ENCODE data around the gene IRX3.

The IRX3 gene

DNA sequence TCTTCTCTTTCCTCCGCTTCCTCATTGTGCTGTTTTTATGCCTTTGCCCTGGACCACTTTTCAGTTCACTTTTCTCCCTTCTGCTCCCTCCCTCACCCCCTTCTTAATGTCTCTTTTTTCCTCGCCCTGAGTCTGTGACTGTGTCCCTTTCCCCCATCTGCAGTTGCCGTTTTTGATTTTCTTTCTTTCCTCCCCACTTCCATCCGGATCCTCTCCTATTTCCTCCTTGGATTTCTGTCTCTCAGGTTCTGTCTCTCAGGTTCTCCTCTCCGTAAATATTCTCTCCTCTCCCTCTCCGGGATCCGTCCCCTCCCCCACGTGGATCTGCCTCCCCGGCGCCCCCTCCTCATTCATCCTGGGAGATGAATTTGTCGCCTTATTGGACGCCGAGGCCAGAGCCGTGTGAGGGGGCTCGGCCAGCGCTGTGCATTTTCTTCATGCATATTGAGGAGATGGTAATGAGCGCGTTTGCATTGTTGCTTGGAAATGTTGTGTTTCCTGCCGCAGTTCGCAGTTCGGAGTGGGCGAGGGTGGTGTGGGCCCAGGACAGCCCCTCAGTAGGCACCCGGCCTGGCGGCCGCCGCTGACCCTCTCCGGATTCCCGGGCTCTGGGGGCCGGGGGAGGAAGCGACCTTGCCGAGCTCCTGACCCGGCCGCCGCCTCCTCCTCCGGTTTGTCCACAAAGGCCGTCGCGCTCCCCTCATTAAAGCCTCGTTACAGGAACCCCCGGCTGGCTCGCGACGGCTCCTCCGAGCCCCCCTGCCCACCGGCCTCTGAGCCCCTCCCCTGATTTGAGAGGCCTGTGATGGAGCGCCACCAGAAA, 4.5 kb upstream of the IRX3 start:
- no peak for DNase-seq

DNA sequence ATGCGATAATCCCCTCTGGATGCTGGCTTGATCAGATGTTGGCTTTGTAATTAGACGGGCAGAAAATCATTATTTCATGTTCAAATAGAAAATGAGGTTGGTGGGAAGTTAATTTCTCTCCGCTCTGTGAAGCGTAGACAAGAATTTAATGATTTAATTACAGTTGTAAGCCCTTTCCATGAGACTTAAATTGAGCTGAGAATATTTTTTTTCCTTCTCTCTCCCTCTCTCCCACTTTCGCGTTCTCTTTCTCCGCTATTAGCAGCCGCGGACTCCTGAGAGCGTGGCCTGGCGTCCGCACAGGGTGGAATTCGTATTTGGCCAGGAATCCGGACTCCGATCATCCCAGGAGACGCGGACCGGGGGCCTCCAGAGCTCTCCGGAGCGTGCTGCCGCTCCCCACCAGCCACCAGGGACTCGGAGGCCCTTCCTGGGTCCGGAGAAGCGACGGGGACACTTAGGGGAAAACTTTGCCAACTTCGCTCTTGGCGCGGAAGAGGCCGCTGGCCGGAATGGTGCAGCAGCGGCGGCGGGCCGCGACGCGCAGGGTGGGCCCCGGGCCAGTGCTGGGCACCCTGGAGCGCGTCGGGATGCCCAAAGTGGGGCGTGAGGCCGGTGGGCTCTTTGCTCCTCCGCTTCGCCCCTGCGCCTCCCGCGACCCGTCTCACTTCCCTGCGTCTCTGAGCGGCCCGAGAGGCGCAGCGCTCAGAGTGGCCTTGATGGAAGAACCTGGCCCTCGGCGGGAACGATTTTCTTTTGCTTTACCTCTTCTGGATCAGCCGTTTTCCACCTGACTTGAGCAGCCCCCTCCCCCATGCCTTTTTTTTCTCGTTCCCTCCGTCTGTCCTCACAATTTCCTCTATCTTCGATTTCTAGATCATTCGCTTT, 3.6 kb upstream of the IRX3 start:
- DNase-seq, result no peak

GRCh38 chr16:54289242-54289944, 2.8 kb upstream of the IRX3 start:
- DNase-seq, result no peak

- no peak for DNase-seq
Measured at GRCh38 chr16:54288835-54289241, 2.3 kb upstream of the IRX3 start.

- DNase-seq, result no peak
Measured at GRCh38 chr16:54288030-54288834, 1.6 kb upstream of the IRX3 start.

DNA sequence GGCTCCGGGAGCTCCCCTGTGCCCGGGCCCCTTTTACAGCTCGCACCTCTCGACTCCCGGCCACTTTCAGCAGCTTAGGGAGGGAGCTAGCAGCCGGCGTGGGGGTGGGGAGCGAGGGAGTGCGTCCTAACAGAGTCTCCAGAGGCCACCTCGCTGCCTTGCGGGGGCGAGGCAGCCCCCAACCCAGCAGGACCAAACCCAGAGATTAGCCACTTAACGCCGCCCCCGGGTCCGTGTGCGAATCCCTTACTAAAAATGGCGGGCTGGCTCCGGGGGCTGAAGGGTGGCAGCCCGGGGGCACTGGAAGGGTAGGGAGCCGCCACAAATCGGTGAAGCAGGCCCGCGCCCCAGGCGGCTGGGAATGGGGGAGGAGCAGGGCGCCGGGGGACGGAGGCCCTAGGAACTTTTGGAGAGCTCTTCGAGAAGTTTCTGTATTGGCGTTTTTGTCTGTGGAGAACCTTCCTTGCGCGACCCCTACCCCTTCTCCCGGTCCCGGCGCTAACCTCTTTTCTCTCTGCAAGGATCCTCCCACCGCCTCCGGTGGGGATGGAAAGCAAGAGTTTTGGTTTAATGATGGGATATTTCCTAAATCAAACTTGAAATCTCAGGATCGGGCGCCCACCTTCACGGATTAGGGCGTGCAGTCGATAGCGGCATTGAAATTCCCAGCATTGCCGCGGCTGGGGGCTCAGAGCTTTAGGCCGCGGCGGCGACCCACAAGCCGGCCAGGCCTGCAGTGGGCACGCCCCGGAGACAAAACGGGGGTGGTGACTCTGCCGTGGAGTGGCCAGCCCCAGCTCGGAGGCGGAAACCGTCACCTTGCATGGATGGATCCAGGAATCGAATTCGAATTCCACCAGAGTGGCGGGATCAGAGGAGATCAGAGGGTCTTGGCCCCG, 793 bp upstream of the IRX3 start:
- no peak for DNase-seq

DNA sequence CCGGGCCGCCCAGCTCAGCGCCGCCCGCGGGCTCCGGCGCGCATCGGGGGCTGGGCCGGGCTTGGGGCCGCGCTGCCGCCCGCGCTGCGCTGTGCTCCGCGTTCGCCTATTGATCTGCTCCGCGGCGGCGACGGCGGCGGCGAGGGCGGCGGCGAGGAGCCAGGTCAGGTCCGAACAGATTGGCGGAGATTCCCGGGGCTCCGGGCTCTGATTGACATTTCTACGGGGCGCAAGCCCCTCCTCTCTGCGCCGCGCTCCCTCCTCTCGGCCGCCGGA, 559 bp downstream of the IRX3 start:
- no peak for DNase-seq

DNA sequence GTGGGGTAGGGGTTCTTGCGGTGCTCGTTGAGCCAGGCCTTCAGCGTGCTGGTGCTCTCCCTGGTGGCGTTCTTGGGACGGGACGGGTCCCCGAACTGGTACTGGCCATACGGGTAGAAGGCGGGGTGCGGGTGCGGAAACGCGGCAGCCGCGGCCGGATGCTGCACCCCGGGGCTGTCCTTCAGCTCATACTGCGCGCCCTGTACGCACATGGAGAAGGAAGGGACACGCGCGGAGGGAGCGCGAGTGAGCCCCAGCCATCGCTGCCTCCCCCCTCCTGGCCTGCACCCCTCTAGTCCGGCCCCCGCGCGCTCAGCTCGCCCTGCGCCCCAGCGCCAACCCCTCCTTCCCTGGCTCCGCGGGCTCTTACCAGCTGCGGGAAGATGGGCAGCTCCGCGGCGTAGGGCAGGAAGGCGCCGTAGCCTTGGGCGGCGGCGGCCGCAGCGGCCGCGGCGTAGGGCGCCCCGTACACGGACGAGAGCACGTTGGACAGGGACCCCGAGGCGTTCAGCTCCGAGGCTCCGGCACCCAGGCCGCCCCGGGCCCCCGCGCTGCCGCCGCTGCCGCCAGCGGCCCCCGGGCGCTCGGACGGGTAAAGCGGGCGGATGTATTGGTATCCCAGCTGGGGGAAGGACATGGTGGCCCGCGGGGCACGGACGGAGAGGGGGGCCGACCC, 1.0 kb downstream of the IRX3 start:
- no peak for DNase-seq

GRCh38 chr16:54284931-54285413, 1.6 kb downstream of the IRX3 start:
- DNase-seq, result no peak

- DNase-seq, result no peak
Measured at GRCh38 chr16:54284319-54284930, 2.2 kb downstream of the IRX3 start.

DNA sequence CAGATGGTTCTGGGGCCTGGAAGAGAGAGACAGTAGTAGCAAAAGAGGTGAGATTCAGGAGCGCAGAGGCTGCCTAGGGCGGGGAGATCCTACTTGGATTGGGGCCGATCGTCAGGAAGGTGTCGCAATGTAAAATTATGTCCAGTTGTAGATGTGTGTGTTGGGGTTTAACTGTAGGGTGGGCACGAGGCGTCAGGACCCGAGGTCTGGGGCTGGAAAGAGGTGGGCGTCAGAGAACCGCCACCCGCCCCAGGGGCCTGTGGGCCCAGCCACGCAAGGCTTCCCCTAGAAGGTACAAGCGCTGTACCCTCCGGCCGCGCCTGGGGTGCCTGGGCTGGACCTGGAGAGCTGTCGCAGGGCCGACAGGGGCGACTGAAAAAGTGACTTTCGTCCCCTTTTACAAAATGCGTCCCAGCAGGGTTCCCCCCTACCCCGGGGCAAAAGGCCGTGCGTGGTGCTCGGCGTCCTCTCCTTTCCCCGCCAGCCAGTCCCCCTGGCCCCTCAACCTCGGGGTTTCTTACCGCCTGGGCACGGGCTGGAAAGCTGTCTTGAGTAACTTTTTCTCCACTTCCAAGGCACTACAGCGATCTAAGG, 2.8 kb downstream of the IRX3 start:
- DNase-seq, result no peak

GRCh38 chr16:54282928-54283724, 3.5 kb downstream of the IRX3 start:
- DNase-seq, result no peak

GRCh38 chr16:54282202-54282927, 4.2 kb downstream of the IRX3 start:
- DNase-seq, result no peak

- DNase-seq, result no peak
Measured at GRCh38 chr16:54281535-54282201, 4.9 kb downstream of the IRX3 start.

GRCh38 chr16:54280751-54281150, 5.8 kb downstream of the IRX3 start:
- DNase-seq, result no peak

DNA sequence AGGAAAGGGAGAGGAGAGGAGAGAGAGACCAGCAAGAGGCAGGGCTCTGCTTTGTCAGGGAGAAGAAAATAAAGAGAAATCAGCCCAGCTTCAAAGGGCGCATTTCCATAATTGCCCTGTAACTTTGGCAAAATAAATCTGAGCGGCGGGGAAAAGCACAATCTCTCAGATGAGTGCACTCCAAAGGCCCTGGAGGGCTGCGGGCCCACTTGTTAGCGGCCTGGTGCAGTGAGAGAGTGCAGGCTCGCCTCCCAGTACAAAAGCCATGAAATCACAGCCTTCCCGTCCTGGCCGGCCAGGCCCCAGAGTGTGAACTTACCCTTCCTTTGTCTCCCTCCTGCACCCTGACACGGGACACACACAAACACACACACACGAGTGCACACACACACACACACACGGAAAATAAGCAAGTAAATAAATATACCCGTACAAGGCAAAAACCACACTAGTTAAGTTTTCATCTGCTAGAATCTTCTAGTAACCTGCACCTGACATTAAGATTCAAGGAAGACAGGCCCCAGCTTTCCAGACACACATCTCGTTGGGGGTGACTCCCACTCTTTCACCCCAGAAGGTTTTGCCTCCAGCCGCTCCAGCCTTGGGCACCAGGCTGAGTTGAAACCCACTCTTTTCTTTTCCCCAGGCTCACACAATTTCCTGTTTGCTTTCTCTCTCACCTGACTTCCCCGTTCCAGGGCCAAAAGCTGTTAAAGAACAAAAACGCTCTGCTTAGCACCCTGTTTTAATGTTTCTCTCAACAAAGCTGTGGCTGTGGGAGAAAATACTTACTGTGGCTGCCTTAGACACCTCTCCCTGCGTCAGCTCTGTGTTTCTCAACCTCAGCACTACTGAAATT, 8.5 kb downstream of the IRX3 start:
- no peak for DNase-seq

DNA sequence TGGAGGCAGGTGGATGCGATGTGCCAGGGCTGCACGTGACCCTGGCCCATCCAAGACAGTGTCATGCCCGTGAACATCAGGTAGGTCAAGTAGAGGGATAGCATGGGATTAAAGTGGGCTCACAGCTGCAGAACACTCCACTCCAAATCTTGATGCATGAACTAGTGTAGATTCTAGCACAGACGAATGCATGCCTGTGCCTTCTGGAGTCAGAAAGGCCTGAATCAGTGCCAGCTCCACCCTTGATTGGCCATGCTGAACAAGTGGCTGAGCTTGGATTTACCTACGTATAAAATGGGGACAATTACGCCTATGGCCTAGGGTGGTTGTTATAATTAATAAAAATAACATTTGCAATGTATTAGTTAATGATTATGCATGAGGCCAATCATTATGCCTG, 10.6 kb downstream of the IRX3 start:
- no peak for DNase-seq

Data from CD4-positive, alpha-beta T cell treated with Interleukin-17A for 4 hours (primary cell).